SK-N-SH (cell line): ENCODE measurements around the gene CCDC57. TPM values are rescaled to one million over a fixed set of nuclear protein-coding genes. Genes with fewer than 3 reads are reported as not detected.
A peak's percentile ranks its signal among the peaks of the same experiment; 100 is the strongest.

Experiments used
- CTCF ChIA-PET: fragments of 300-600, 350-600 bp; formaldehyde crosslinking; extraction: SDS; loops from one replicate; lab custom pipeline; 2021; lab: Yijun Ruan, JAX
- POLR2A ChIA-PET: fragments of 350-600 bp; sonication (Branson Sonifier 250); formaldehyde crosslinking; extraction: SDS; loops from one replicate; lab custom pipeline; 2020; ENCODE audit warnings: antibody characterized with exemption, inconsistent platforms; lab: Yijun Ruan, JAX
- DNase-seq: peaks from one replicate; pipeline ENCODE4 v3.0.0; 2012
- H2AFZ ChIP-seq: fragments of 200-600 bp; sonication (generic); 2 replicates; pipeline ENCODE4 v1.8.1; 2016; ENCODE audit warnings: antibody characterized with exemption, mild to moderate bottlenecking, low read depth
- H3F3A ChIP-seq: fragments of 200-600 bp; sonication (generic); replicated peaks from 2 replicates; pipeline ENCODE3; 2016; ENCODE audit warnings: antibody characterized with exemption, mild to moderate bottlenecking; ENCODE audit not compliant: insufficient read depth
- H3K27ac ChIP-seq, 2 experiments: fragments of 200-500 bp in 1 of 2; fragments of 200-600 bp in 1 of 2; sonication (Bioruptor generic) in 1 of 2; sonication (generic), shearing (Covaris generic) in 1 of 2; 2 replicates each; pipeline versions ENCODE4 v1.5.1 to v1.6.1; 2014 to 2016; ENCODE audit warnings: low read depth in 2 of 2, inconsistent platforms in 1 of 2, low read length in 1 of 2, mild to moderate bottlenecking in 1 of 2, mixed read lengths in 1 of 2
- H3K27me3 ChIP-seq: fragments of 200-600 bp; sonication (generic), shearing (Covaris generic); 2 replicates; pipeline ENCODE4 v1.6.1; 2016; ENCODE audit warnings: mixed run types; ENCODE audit not compliant: insufficient read depth
- H3K36me3 ChIP-seq, 2 experiments: fragments of 200-500 bp in 1 of 2; fragments of 200-600 bp in 1 of 2; sonication (Bioruptor generic) in 1 of 2; sonication (generic) in 1 of 2; replicated peaks in 1 of 2; 2 replicates each; pipeline versions ENCODE3 to v1.5.1; 2014 to 2016; ENCODE audit warnings: low read length in 1 of 2, mild to moderate bottlenecking in 1 of 2; ENCODE audit not compliant: insufficient read depth in 2 of 2, control insufficient read depth in 1 of 2
- H3K4me1 ChIP-seq, 2 experiments: fragments of 200-500 bp in 1 of 2; fragments of 200-600 bp in 1 of 2; sonication (Bioruptor generic) in 1 of 2; sonication (generic), shearing (Covaris generic) in 1 of 2; 2 replicates each; pipeline versions ENCODE4 v1.5.1 to v1.6.1; 2014 to 2016; ENCODE audit warnings: low read depth in 1 of 2, low read length in 1 of 2, mixed run types in 1 of 2; ENCODE audit not compliant: insufficient read depth in 2 of 2, control insufficient read depth in 1 of 2
- H3K4me2 ChIP-seq: fragments of 200-600 bp; sonication (generic), shearing (Covaris generic); 2 replicates; pipeline ENCODE4 v1.6.1; 2017; ENCODE audit warnings: mixed run types
- H3K4me3 ChIP-seq, 2 experiments: fragments of 200-500 bp in 1 of 2; fragments of 200-600 bp in 1 of 2; sonication (Bioruptor generic) in 1 of 2; sonication (generic), shearing (Covaris generic) in 1 of 2; 2 replicates each; pipeline versions ENCODE4 v1.5.1 to v1.8.1; 2014 to 2016; ENCODE audit warnings: low read depth in 2 of 2, inconsistent platforms in 1 of 2, low read length in 1 of 2, mild to moderate bottlenecking in 1 of 2, mixed read lengths in 1 of 2, moderate library complexity in 1 of 2
- H3K79me2 ChIP-seq: fragments of 200-600 bp; sonication (generic); 2 replicates; pipeline ENCODE4 v1.8.1; 2017; ENCODE audit warnings: mild to moderate bottlenecking; ENCODE audit not compliant: insufficient read depth
- H3K9ac ChIP-seq: fragments of 200-600 bp; sonication (generic); 2 replicates; pipeline ENCODE4 v1.6.1; 2017; ENCODE audit warnings: mixed run types
- H3K9me2 ChIP-seq: fragments of 200-600 bp; sonication (generic); 2 replicates; pipeline ENCODE4 v1.6.1; 2017; ENCODE audit warnings: mixed run types
- H3K9me3 ChIP-seq: fragments of 200-600 bp; sonication (generic); 2 replicates; pipeline ENCODE4 v1.6.1; 2017; ENCODE audit warnings: mixed run types, mild to moderate bottlenecking, moderate library complexity
- H4K20me1 ChIP-seq: fragments of 200-600 bp; sonication (generic); 2 replicates; pipeline ENCODE4 v1.6.1; 2017; ENCODE audit warnings: mild to moderate bottlenecking, mixed run types; ENCODE audit not compliant: insufficient read depth
- CHD2 ChIP-seq: fragments of 150-350 bp; IDR thresholded peaks from 2 replicates; pipeline ENCODE4 v1.6.1; 2018; ENCODE audit warnings: low read length; ENCODE audit not compliant: partially characterized antibody
- EP300 ChIP-seq, 2 experiments: IDR thresholded peaks; 2 replicates each; pipeline versions ENCODE4 v1.4.0 to v1.6.1; 2012; ENCODE audit warnings: borderline replicate concordance in 1 of 2, low read depth in 1 of 2, low read length in 1 of 2
- FOXJ3 ChIP-seq: sonication (generic); formaldehyde crosslinking; IDR thresholded peaks from 2 replicates; pipeline ENCODE4 v1.5.1; 2020; ENCODE audit warnings: mild to moderate bottlenecking, missing genetic modification reagents
- FOXM1 ChIP-seq: IDR thresholded peaks from 2 replicates; pipeline ENCODE4 v1.4.0; 2012; ENCODE audit warnings: low read depth, mild to moderate bottlenecking
- JUND ChIP-seq: IDR thresholded peaks from 2 replicates; pipeline ENCODE4 v1.4.0; 2012
- MAX ChIP-seq: IDR thresholded peaks from 2 replicates; pipeline ENCODE4 v1.4.0; 2012; ENCODE audit warnings: low read depth
- NFIC ChIP-seq: IDR thresholded peaks from 2 replicates; pipeline ENCODE4 v1.4.0; 2012; ENCODE audit warnings: borderline replicate concordance
- NRF1 ChIP-seq: IDR thresholded peaks from 2 replicates; pipeline ENCODE4 v1.6.1; 2012; ENCODE audit warnings: low read depth, mild to moderate bottlenecking, low read length
- POLR2AphosphoS5 ChIP-seq: IDR thresholded peaks from 2 replicates; pipeline ENCODE4 v1.6.1; 2012; ENCODE audit warnings: low read depth, low read length
- RAD21 ChIP-seq: IDR thresholded peaks from 2 replicates; pipeline ENCODE4 v1.6.1; 2012; ENCODE audit warnings: mild to moderate bottlenecking, low read length
- RCOR1 ChIP-seq: fragments of 150-350 bp; IDR thresholded peaks from 2 replicates; pipeline ENCODE4 v1.6.1; 2017; ENCODE audit warnings: antibody characterized with exemption, low read length
- REST ChIP-seq: IDR thresholded peaks from 2 replicates; pipeline ENCODE4 v1.6.1; 2012; ENCODE audit warnings: mild to moderate bottlenecking, low read depth, low read length, moderate library complexity
- RFX5 ChIP-seq: IDR thresholded peaks from 2 replicates; pipeline ENCODE4 v1.6.1; 2012; ENCODE audit warnings: mild to moderate bottlenecking, improper control_type of control experiment, low read length
- RXRA ChIP-seq: IDR thresholded peaks from 2 replicates; pipeline ENCODE4 v1.4.0; 2012; ENCODE audit warnings: low read depth, mild to moderate bottlenecking, borderline replicate concordance
- TCF12 ChIP-seq: IDR thresholded peaks from 2 replicates; pipeline ENCODE4 v1.4.0; 2012
- USF1 ChIP-seq: IDR thresholded peaks from 2 replicates; pipeline ENCODE4 v1.4.0; 2012; ENCODE audit warnings: low read depth, borderline replicate concordance
- WGBS: methylation state at CpG from one replicate; pipeline ENCODE4 v1.1.6; 2017; ENCODE audit warnings: low lambda C conversion rate; 5-methylcytosine and 5-hydroxymethylcytosine counted together
- polyA plus RNA-seq, 3 experiments: library from polyadenylated mRNA; depleted of rRNA; stranded (reverse); fragments of >200 nt; gene quantifications; 2 replicates each; pipeline ENCODE4 v1.2.3, GENCODE V29; 2012
- TF ChIP-seq, protein P1 (sequence below): fragments of 200-600 bp; sonication (generic); IDR thresholded peaks from 2 replicates; pipeline ENCODE4 v1.6.1; 2017; ENCODE audit warnings: antibody characterized with exemption, mild to moderate bottlenecking, moderate library complexity
- TF ChIP-seq, protein P2 (sequence below): IDR thresholded peaks from 2 replicates; pipeline ENCODE4; 2012
- TF ChIP-seq, protein P3 (sequence below): fragments of 150-350 bp; IDR thresholded peaks from 2 replicates; pipeline ENCODE4 v1.6.1; 2016; ENCODE audit warnings: mild to moderate bottlenecking, low read depth, low read length

The CCDC57 gene
- polyA plus RNA-seq, 1 of the 3 experiments (the other 2 are of a cell fraction), result 68.6 TPM

GRCh38 chr17:82230609-82231311 is 18.1 kb upstream of the CCDC57 start:
- POLR2A ChIA-PET, result no interaction called here
- Histone ChIP-seq H3K4me2 (peak overlapping the region; percentile 95), H3K36me3 (peaks cover 0 to 2% of the 10 kb centered on the region in 2 experiments), H3F3A (no peaks in the 10 kb centered on the region), H3K4me1 (peaks cover 5 to 6% of the 10 kb centered on the region in 2 experiments; a peak in 2 of 4 replicates), H3K27me3 (no peaks in the 10 kb centered on the region), H3K4me3 (peak overlapping the region in 1 of 2 experiments; percentile 62; a peak in 2 of 4 replicates), H3K79me2 (peaks cover 75% of the 10 kb centered on the region), H3K27ac (no peak overlapping the region), H4K20me1 (peaks cover 29% of the 10 kb centered on the region; the same call in 1 of the 2 replicates), H3K9ac (no peak overlapping the region), H3K9me2 (no peaks in the 10 kb centered on the region), H3K9me3 (no peaks in the 10 kb centered on the region), H2AFZ (no peak overlapping the region)
- WGBS, result 51% methylated on average over 43 of the region's 76 CpGs
- CTCF ChIA-PET, result interaction anchor here (0.7 to 2.9 kb wide), 4 partner anchors 13 to 91 kb away, joined by 3 to 11 read pairs (median 6); no protein-coding TSS in a partner anchor
- DNase-seq, result peak; percentile 77
- no peak for TF ChIP-seq EP300 (IDR thresholded peaks at IDR 0.05; ENCODE audit: borderline replicate concordance in 1 of 2, low read depth in 1 of 2, low read length in 1 of 2)
- TF ChIP-seq RAD21, result no peak
- no peak for TF ChIP-seq TCF12
- TF ChIP-seq, protein P1, sequence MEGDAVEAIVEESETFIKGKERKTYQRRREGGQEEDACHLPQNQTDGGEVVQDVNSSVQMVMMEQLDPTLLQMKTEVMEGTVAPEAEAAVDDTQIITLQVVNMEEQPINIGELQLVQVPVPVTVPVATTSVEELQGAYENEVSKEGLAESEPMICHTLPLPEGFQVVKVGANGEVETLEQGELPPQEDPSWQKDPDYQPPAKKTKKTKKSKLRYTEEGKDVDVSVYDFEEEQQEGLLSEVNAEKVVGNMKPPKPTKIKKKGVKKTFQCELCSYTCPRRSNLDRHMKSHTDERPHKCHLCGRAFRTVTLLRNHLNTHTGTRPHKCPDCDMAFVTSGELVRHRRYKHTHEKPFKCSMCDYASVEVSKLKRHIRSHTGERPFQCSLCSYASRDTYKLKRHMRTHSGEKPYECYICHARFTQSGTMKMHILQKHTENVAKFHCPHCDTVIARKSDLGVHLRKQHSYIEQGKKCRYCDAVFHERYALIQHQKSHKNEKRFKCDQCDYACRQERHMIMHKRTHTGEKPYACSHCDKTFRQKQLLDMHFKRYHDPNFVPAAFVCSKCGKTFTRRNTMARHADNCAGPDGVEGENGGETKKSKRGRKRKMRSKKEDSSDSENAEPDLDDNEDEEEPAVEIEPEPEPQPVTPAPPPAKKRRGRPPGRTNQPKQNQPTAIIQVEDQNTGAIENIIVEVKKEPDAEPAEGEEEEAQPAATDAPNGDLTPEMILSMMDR, result no peak
- TF ChIP-seq POLR2AphosphoS5, result no peak
- no peak for TF ChIP-seq CHD2
- TF ChIP-seq RCOR1, result no peak
- no peak for TF ChIP-seq USF1
- TF ChIP-seq RXRA, result no peak
- no peak for TF ChIP-seq FOXM1
- TF ChIP-seq RFX5, result no peak
- TF ChIP-seq REST, result no peak
- TF ChIP-seq, protein P2, sequence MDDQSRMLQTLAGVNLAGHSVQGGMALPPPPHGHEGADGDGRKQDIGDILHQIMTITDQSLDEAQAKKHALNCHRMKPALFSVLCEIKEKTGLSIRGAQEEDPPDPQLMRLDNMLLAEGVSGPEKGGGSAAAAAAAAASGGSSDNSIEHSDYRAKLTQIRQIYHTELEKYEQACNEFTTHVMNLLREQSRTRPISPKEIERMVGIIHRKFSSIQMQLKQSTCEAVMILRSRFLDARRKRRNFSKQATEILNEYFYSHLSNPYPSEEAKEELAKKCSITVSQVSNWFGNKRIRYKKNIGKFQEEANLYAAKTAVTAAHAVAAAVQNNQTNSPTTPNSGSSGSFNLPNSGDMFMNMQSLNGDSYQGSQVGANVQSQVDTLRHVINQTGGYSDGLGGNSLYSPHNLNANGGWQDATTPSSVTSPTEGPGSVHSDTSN, result no peak
- no peak for TF ChIP-seq JUND
- no peak for TF ChIP-seq NRF1
- TF ChIP-seq, protein P3, sequence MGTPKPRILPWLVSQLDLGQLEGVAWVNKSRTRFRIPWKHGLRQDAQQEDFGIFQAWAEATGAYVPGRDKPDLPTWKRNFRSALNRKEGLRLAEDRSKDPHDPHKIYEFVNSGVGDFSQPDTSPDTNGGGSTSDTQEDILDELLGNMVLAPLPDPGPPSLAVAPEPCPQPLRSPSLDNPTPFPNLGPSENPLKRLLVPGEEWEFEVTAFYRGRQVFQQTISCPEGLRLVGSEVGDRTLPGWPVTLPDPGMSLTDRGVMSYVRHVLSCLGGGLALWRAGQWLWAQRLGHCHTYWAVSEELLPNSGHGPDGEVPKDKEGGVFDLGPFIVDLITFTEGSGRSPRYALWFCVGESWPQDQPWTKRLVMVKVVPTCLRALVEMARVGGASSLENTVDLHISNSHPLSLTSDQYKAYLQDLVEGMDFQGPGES, result no peak
- TF ChIP-seq MAX, result no peak
- no peak for TF ChIP-seq NFIC
- no peak for TF ChIP-seq FOXJ3 (CRISPR knock-in tag)
